AG04450 (cell line): Measurements from ENCODE around the gene TNFRSF12A. TPM values are rescaled to one million over a fixed set of nuclear protein-coding genes. Genes with fewer than 3 reads are reported as not detected.

ENCODE experiments used
- CTCF ChIA-PET: fragments of 300-600, 350-600 bp; formaldehyde crosslinking; extraction: SDS; loops from one replicate; lab custom pipeline; 2022; ENCODE audit warnings: antibody characterized with exemption, inconsistent platforms; lab: Charles Lee
- POLR2A ChIA-PET: fragments of 350-600 bp; formaldehyde crosslinking; extraction: SDS; loops from one replicate; lab custom pipeline; 2021; ENCODE audit warnings: antibody characterized with exemption, inconsistent platforms; lab: Yijun Ruan, JAX
- DNase-seq: peaks from one replicate; pipeline ENCODE4 v3.0.0-alpha.2; 2011; ENCODE audit warnings: low read depth, low spot score
- H3K27ac ChIP-seq: one replicate; pipeline ENCODE4 v1.5.1; 2012; ENCODE audit warnings: low read depth, low read length, control low read depth
- H3K27me3 ChIP-seq: one replicate; pipeline ENCODE4 v1.6.0; 2012; ENCODE audit warnings: low read length; ENCODE audit not compliant: control insufficient read depth, insufficient read depth
- H3K4me3 ChIP-seq: 2 replicates; pipeline ENCODE4 v1.5.1; 2011; ENCODE audit warnings: mild to moderate bottlenecking, low read depth, low read length, control low read depth
- H3K9me3 ChIP-seq: 2 replicates; pipeline ENCODE4 v1.5.1; 2012; ENCODE audit warnings: low read length; ENCODE audit not compliant: control insufficient read depth, insufficient read depth
- polyA plus RNA-seq: library from polyadenylated mRNA; depleted of rRNA; stranded (reverse); fragments of >200 nt; gene quantifications from 2 replicates; pipeline ENCODE4 v1.2.3, GENCODE V29; 2011
- TF ChIP-seq, protein P1 (sequence below): IDR thresholded peaks from 2 replicates; pipeline ENCODE4 v1.5.1; 2011; ENCODE audit warnings: low read depth, low read length, control low read depth, inconsistent platforms

The TNFRSF12A gene
- polyA plus RNA-seq, 1 experiment: 67.3 TPM

DNA sequence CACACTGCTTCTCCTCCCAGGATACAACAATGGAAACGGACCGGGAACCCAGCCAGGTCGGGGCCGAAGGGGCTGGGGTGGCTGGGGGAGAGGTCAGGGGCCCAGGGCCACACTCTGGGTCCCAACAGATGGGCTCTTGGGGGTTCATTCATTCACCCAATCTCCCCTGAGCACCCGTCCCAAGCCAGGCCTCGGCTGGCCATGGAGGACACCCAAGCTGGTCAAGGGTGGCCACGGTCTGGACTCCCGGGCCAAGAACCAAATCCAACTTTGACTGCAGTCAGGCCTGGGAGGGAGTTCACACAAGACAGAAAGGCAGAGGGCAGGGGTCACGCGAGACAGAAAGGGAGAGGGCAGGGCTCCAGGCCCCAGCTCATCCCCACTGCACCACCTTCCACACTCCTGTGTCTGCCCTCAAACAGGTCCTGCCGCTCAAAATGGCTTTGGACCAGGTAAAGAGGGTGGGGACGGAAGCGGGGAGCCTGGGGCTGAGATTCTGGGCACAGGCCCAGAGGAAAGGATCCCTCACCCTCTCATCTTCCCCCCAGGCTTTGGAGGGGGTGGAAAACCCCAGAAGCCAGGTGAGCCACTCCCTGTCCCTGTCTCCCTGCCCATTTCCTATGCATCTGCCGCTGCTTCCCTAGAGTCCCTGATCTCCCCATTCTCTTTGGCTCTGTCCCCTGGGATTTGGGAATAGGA, 27.6 kb upstream of the TNFRSF12A start:
- no peak for DNase-seq
- no peak overlapping the region for H3K4me3 ChIP-seq
- TF ChIP-seq, protein P1, sequence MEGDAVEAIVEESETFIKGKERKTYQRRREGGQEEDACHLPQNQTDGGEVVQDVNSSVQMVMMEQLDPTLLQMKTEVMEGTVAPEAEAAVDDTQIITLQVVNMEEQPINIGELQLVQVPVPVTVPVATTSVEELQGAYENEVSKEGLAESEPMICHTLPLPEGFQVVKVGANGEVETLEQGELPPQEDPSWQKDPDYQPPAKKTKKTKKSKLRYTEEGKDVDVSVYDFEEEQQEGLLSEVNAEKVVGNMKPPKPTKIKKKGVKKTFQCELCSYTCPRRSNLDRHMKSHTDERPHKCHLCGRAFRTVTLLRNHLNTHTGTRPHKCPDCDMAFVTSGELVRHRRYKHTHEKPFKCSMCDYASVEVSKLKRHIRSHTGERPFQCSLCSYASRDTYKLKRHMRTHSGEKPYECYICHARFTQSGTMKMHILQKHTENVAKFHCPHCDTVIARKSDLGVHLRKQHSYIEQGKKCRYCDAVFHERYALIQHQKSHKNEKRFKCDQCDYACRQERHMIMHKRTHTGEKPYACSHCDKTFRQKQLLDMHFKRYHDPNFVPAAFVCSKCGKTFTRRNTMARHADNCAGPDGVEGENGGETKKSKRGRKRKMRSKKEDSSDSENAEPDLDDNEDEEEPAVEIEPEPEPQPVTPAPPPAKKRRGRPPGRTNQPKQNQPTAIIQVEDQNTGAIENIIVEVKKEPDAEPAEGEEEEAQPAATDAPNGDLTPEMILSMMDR: no peak
- H3K27ac ChIP-seq: no peak overlapping the region
- ChIA-PET CTCF (no interaction called here), POLR2A (no interaction called here)
- H3K9me3 ChIP-seq: no peaks in the 10 kb centered on the region; the same call in 1 of the 2 replicates
- H3K27me3 ChIP-seq: peaks cover 29% of the 10 kb centered on the region

DNA sequence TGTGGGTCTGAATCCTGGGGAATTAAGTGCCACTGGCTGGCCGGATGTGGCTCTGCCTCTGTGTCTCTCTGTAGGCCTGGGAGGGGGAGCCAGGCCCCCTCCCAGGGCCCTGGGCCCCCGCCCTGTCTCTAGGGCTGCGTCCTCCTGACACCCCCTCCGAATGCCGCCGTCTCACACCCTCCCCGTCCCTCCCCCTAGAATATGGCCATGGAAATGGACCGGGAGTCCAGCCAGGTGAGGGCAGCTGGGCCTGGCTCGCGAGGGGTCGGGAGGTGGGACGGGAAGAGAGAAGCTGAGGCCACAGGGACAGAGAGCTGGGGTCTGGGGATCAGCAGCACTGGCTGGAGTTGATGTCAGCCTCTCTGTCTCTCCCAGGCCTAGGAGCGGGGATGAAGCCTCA, 23.9 kb upstream of the TNFRSF12A start:
- H3K4me3 ChIP-seq: no peak overlapping the region
- CTCF ChIA-PET: interaction anchor here (1.5 kb wide), 1 partner anchor 35 kb away, joined by 4 read pairs; no protein-coding TSS in a partner anchor

DNA sequence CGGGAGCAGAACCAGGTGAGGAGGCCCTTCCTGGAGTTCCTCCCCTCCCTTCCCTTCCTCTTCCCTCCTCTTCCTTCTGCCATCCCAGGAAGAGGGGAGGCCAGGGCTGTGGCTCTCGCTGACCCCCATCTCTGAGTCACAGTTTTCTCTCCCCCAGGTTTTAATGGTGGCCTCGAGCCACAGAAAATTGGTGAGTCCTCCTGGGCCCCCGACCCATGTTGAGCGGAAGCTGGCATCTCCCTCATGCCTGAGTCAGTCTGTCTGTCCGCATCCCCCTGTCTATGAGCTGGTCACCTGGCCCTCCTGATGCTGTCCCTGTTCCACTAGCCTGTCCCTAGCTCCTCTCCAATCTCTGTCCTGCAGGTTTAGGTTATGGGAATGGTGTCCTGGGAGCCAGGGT, 20.2 kb upstream of the TNFRSF12A start:
- ChIA-PET CTCF (no interaction called here), POLR2A (no interaction called here)
- TF ChIP-seq, protein P1: no peak
- Histone ChIP-seq H3K27ac (no peak overlapping the region), H3K4me3 (no peak overlapping the region), H3K9me3 (no peaks in the 10 kb centered on the region; the same call in 1 of the 2 replicates), H3K27me3 (peaks cover 51% of the 10 kb centered on the region)
- no peak for DNase-seq

More for the DNA sequence above, 23.9 kb upstream of the TNFRSF12A start:
- Histone ChIP-seq H3K9me3 (no peaks in the 10 kb centered on the region; the same call in 1 of the 2 replicates), H3K27me3 (peaks cover 46% of the 10 kb centered on the region), H3K27ac (no peak overlapping the region)
- DNase-seq: no peak
- TF ChIP-seq, protein P1: no peak
- POLR2A ChIA-PET: interaction anchor here (0.7 kb wide), 1 partner anchor 16 kb away, joined by 6 read pairs; the partner anchor contains the start of gene PKMYT1

DNA sequence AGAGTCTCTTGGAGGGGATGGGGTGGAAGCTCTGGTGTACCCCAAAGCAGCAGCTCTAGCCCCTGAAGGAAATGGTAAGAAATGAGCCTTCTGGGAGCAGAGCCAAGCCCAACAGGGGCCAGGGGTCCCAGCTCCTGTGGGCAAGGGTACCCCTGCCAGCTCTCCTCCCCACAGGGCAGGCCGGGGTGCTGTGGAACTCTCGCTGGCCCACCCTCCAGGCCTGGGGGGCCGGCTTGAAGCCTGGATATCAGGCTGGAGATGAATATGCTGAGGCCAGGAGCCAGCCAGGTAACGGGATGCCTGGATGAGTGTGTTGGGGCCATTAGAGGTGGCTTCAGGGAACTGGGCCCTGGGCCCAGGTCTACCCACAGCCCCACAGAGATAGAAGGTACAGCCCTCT, 19.6 kb upstream of the TNFRSF12A start:
- DNase-seq: no peak
- Histone ChIP-seq H3K27me3 (peaks cover 53% of the 10 kb centered on the region), H3K9me3 (no peaks in the 10 kb centered on the region; the same call in 1 of the 2 replicates), H3K27ac (no peak overlapping the region), H3K4me3 (no peak overlapping the region)
- POLR2A ChIA-PET: no interaction called here
- CTCF ChIA-PET: no interaction called here
- TF ChIP-seq, protein P1: no peak

DNA sequence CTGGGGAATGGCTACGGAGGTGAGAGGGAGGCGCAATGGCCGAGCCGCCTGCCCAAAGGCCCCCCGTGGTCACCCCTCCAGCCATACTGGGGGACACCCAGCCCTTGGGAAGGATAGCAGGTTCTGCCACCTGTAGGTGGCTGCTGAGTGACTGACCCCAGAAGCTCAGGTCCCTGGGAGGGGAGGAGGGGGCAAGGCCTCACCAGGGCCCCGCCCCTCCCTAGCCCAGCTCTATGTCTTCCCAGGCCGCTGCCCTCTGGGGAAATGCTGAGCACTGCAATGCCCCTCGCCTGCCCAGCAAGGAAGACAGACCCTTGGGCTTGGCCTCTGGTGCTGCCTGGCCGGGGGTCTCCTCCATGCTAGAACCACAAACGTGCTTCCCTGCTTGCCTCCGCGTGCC, 18.9 kb upstream of the TNFRSF12A start:
- CTCF ChIA-PET: no interaction called here
- POLR2A ChIA-PET: no interaction called here
- H3K9me3 ChIP-seq: no peaks in the 10 kb centered on the region; the same call in 1 of the 2 replicates
- H3K27me3 ChIP-seq: peaks cover 55% of the 10 kb centered on the region
- no peak overlapping the region for H3K27ac ChIP-seq
- H3K4me3 ChIP-seq: no peak overlapping the region
- TF ChIP-seq, protein P1: no peak
- DNase-seq: no peak
